GM21737 (cell line): ENCODE data around the gene PPCS.

Source experiments
- ATAC-seq: cut with Tn5 transposase; IDR thresholded peaks from one replicate; pipeline ENCODE4 v1.9.1; 2021; ENCODE audit warnings: mild to moderate bottlenecking, moderate library complexity; ENCODE audit not compliant: unreplicated experiment

The PPCS gene

GRCh38 chr1:42456010-42456753, at the start of gene PPCS, which contains the start of gene ZMYND12:
TSS of gene PPCS (plus strand) at chr1:42456543. CDS start at chr1:42456566, 23 bp downstream.
TSS of gene ZMYND12 (minus strand) at chr1:42456022. CDS start at chr1:42455997, 25 bp downstream.
- peak; percentile 80 for ATAC-seq

GRCh38 chr1:42414551-42415496, 41.5 kb upstream of the PPCS start:
- no peak for ATAC-seq

- no peak for ATAC-seq
These were observed 39.2 kb upstream of the PPCS start for GRCh38 chr1:42417166-42417565.

- ATAC-seq = no peak
These were observed 37.8 kb upstream of the PPCS start for GRCh38 chr1:42418516-42418915.

GRCh38 chr1:42419126-42419821, 37.1 kb upstream of the PPCS start:
- ATAC-seq = no peak

- no peak for ATAC-seq
These were observed 36.2 kb upstream of the PPCS start for GRCh38 chr1:42420121-42420520.

GRCh38 chr1:42420911-42421585, 35.3 kb upstream of the PPCS start:
- no peak for ATAC-seq

GRCh38 chr1:42422737-42423136, 33.6 kb upstream of the PPCS start:
- ATAC-seq = no peak

GRCh38 chr1:42423681-42424080, 32.7 kb upstream of the PPCS start:
- ATAC-seq = no peak

GRCh38 chr1:42424201-42424600, 32.1 kb upstream of the PPCS start:
- no peak for ATAC-seq

GRCh38 chr1:42427240-42427639, 29.1 kb upstream of the PPCS start:
- ATAC-seq = no peak

- ATAC-seq = no peak
These were observed 26.7 kb upstream of the PPCS start for GRCh38 chr1:42429603-42430002.

- no peak for ATAC-seq
These were observed 25.8 kb upstream of the PPCS start for GRCh38 chr1:42430286-42431135.

- ATAC-seq = no peak
These were observed 24.8 kb upstream of the PPCS start for GRCh38 chr1:42431514-42431913.

- no peak for ATAC-seq
These were observed 23.6 kb upstream of the PPCS start for GRCh38 chr1:42432714-42433113.

GRCh38 chr1:42433369-42433768, 23.0 kb upstream of the PPCS start:
- ATAC-seq = no peak

GRCh38 chr1:42434340-42434739, 22.0 kb upstream of the PPCS start:
- ATAC-seq = no peak

- ATAC-seq = no peak
These were observed 16.4 kb upstream of the PPCS start for GRCh38 chr1:42439940-42440339.

GRCh38 chr1:42442662-42443061, 13.7 kb upstream of the PPCS start:
- no peak for ATAC-seq

GRCh38 chr1:42449256-42449655, 7.1 kb upstream of the PPCS start:
- ATAC-seq = no peak
